PC-3 (cell line): ENCODE data around the gene TMEM223.

Source experiments
- CTCF ChIP-seq: fragments of 300-600 bp; sonication (generic); conservative IDR thresholded peaks from 2 replicates; pipeline ENCODE4 v1.5.1; 2017; ENCODE audit warnings: antibody characterized with exemption, low read depth, mild to moderate bottlenecking, low read length
- EZH2phosphoT487 ChIP-seq: fragments of 300-600 bp; sonication (generic); IDR thresholded peaks from 2 replicates; pipeline ENCODE4 v1.6.1; 2018; ENCODE audit warnings: mild to moderate bottlenecking, antibody characterized with exemption, low read length, borderline replicate concordance

GRCh38 chr11:62794201-62794775 is 2.5 kb upstream of the TMEM223 start:
- TF ChIP-seq CTCF (no peak), EZH2phosphoT487 (no peak)
